Measurements from ENCODE around the gene WARS2. TPM values are rescaled to one million over a fixed set of nuclear protein-coding genes. Genes with fewer than 3 reads are reported as not detected.
"Not testable (repeated sequence)": the region's sequence is repeated elsewhere in the genome, so short reads cannot be mapped to it uniquely, and the experiment has no call there.

Gene WARS2
- total RNA-seq, 2 experiments from 2014 or later, result 28.3 to 30.0 TPM

DNA sequence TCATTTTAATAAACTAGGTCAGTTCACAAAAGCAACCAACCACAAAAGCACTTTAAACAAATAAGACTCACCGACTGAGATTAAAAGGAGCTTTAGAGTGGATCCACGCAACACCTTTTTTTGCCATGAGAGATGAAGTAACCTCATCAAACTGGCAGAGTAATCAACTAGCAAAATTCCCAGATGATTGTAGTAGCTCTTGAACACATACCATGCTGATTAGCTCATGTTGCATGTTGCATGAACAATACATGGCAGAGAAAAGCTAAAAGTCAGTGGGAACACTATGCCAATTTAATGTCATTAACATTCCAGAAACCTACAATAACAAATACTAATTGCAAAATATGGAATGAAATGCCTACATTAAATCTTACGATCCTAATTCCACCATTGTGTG is 4.1 kb downstream of the WARS2 start:
- Mint-ChIP-seq H3K4me3 (no peak overlapping the region), H3K36me3 (ENCODE audit: low read depth) (peaks cover 15% of the 10 kb centered on the region), H3K9me3 (no peaks in the 10 kb centered on the region), H3K27ac (no peak overlapping the region), H3K4me1 (ENCODE audit: low read depth) (peaks cover 6% of the 10 kb centered on the region), H3K27me3 (ENCODE audit: low read depth) (no peaks in the 10 kb centered on the region)
- CTCF ChIA-PET, result no interaction called here
- intact Hi-C loops (cut with micrococcal nuclease), result no loop called here
- DNase-seq, result no peak

DNA sequence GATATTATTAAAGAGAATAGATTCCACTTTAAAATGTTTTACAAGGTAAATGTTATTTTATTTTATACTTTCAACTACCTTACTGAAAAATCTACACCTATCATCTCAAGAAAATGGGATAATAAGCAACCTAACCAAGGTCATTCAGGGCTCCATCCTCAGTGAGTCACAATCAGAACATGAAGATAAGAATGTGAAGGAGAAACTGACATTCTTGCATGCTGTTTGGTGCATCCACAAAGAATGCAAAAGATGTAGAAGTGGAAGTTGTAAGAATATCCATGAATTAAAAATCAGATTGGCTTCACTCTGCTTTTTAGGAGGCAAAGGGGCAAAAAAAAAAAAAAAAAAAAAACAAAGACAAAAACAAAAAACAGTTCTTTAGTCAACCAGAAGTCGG is 6.5 kb downstream of the WARS2 start:
- peaks cover 2% of the 10 kb centered on the region for H3K4me1 Mint-ChIP-seq (ENCODE audit: low read depth)
- H3K36me3 Mint-ChIP-seq (ENCODE audit: low read depth), result peaks cover 23% of the 10 kb centered on the region
- no peaks in the 10 kb centered on the region for H3K27me3 Mint-ChIP-seq (ENCODE audit: low read depth)
- intact Hi-C loops (cut with micrococcal nuclease), result no loop called here
- no peak overlapping the region for H3K27ac Mint-ChIP-seq
- H3K4me3 Mint-ChIP-seq, result no peak overlapping the region
- CTCF ChIA-PET, result no interaction called here
- H3K9me3 Mint-ChIP-seq, result no peaks in the 10 kb centered on the region
- no peak for DNase-seq

DNA sequence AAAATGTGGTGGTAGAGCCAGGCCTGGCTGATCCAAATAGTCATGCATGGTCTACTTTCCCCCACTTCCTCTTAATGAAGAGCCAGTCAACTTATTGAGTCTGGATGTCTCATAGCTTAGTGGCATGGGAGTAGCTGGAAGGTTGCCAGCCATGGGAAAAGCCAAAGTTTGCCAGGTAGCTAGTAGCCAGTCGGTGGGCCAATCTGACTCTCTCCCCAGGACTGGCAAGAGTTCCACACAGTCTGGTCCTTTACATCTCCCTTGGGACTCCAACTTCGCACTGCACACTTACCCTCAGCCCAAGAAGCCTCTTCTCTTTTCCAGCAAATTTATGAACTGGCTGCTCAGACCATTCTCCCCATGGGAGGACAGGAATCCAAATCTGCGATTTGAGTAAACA is 8.3 kb downstream of the WARS2 start:
- Mint-ChIP-seq H3K27me3 (ENCODE audit: low read depth) (no peaks in the 10 kb centered on the region), H3K36me3 (ENCODE audit: low read depth) (peaks cover 29% of the 10 kb centered on the region), H3K4me1 (ENCODE audit: low read depth) (no peaks in the 10 kb centered on the region), H3K27ac (no peak overlapping the region), H3K4me3 (no peak overlapping the region), H3K9me3 (peaks cover 2% of the 10 kb centered on the region)
- CTCF ChIA-PET, result no interaction called here
- intact Hi-C loops (cut with micrococcal nuclease), result no loop called here
- no peak for DNase-seq

DNA sequence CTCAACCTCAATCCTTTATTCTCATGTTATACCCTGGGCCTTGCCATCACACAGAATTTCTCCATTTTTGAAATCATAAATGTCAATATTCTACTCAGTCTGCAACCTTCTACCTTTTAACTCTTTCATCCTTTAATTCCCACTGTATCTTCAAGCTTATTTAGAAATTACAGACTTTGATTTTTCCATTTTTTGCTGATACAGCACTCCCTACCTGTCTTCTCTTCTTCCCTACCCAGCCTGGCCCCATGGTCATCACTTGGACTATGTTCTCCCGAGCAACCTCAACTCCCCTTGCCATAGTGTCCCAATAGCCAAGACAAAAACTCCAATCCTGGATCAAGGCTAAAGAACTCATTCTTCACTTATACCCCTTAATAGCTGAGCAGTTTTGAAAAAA is 14.6 kb downstream of the WARS2 start:
- Mint-ChIP-seq H3K9me3 (peaks cover 14% of the 10 kb centered on the region), H3K27me3 (ENCODE audit: low read depth) (no peaks in the 10 kb centered on the region), H3K4me1 (ENCODE audit: low read depth) (no peaks in the 10 kb centered on the region), H3K4me3 (no peak overlapping the region), H3K36me3 (ENCODE audit: low read depth) (peaks cover 54% of the 10 kb centered on the region), H3K27ac (no peak overlapping the region)
- CTCF ChIA-PET, result no interaction called here
- intact Hi-C loops (cut with micrococcal nuclease), result no loop called here
- DNase-seq, result no peak

DNA sequence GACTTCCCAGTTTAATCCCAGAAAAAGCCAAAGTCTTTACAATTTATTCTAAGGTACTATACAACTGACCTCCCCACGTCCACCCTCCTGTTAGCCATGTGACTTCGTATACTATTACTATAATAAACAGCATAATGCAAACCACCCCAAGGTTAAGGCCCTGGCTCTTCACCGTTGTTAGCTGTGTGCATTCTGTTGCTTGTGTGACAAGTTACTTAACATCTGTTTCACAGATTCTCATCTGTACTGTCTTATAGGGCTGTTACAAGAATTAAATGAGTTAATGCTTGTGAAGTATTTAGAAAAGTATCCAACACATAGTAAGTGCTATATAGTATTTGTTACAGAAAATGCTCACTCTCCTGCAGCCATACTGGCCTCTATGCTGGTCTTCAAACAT is 15.7 kb downstream of the WARS2 start:
- CTCF ChIA-PET, result no interaction called here
- Mint-ChIP-seq H3K27ac (no peak overlapping the region), H3K36me3 (ENCODE audit: low read depth) (peaks cover 59% of the 10 kb centered on the region), H3K4me3 (no peak overlapping the region), H3K9me3 (peaks cover 20% of the 10 kb centered on the region), H3K4me1 (ENCODE audit: low read depth) (no peaks in the 10 kb centered on the region), H3K27me3 (ENCODE audit: low read depth) (no peaks in the 10 kb centered on the region)
- no peak for DNase-seq
- intact Hi-C loops (cut with micrococcal nuclease), result no loop called here

DNA sequence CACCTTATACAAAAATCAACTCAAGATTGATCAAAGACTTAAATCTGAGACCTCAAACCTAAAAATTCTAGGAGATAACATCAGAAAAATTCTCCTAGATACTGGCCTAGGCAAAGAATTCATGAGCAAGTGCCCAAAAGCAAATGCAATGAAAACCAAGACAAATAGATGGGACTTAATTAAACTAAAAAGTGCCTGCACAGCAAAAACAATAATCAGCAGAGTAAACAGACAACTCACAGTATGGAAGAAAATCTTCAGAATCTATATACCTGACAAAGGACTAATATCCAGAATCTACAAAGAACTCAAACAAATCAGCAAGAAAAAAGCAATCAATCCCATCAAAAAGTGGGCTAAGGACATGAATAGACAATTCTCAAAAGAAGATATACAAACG is 18.6 kb downstream of the WARS2 start:
- CTCF ChIA-PET; H3K4me3 Mint-ChIP-seq; DNase-seq; H3K27me3 Mint-ChIP-seq (ENCODE audit: low read depth); H3K4me1 Mint-ChIP-seq (ENCODE audit: low read depth); H3K27ac Mint-ChIP-seq; intact Hi-C loops (cut with micrococcal nuclease): not testable (repeated sequence)
- peaks cover 19% of the 10 kb centered on the region for H3K9me3 Mint-ChIP-seq
- H3K36me3 Mint-ChIP-seq (ENCODE audit: low read depth), result peaks cover 55% of the 10 kb centered on the region

DNA sequence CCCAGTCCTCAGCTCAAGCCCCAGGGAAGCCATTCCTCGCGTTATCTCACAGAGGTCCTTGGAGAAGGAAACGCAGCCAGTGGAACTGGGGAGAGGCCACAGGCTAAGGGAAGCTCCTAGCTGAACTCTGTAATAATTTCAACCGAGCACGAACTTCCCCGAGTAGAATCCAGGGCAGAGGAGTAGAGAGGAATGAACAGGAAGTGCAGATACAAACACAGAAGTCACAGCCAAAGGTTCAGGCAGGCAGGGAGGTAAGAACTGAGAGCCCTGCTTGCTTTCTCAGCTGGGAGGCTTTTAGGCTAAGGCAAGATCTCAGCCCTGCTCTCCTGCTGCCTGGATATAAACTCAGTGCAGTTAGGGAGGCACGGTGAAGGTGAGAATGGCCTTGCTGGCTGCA is 23.7 kb downstream of the WARS2 start:
- Mint-ChIP-seq H3K27ac (no peak overlapping the region), H3K27me3 (ENCODE audit: low read depth) (no peaks in the 10 kb centered on the region), H3K9me3 (peaks cover 12% of the 10 kb centered on the region), H3K36me3 (ENCODE audit: low read depth) (peaks cover 44% of the 10 kb centered on the region), H3K4me3 (no peak overlapping the region), H3K4me1 (ENCODE audit: low read depth) (peaks cover 2% of the 10 kb centered on the region)
- CTCF ChIA-PET, result no interaction called here
- no peak for DNase-seq
- intact Hi-C loops (cut with micrococcal nuclease), result no loop called here

DNA sequence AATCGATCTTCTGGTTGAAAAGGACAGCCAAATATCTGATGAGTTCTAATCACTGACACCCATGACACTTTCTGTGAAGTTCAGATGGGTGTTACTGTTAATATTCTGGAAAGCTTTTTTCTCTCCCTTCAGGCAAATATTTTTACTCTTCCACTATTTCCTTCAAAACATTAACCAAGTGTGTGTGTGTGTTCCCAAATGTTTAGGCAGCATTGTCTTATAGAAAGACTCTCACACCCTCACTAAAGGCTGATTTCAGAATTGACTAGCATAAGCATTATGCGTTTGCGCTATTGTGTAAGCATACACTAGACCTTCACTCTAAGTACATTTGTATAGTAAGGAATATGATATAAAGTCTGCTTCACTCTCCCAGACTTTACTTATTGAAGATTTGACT is 24.7 kb downstream of the WARS2 start:
- peaks cover 2% of the 10 kb centered on the region for H3K4me1 Mint-ChIP-seq (ENCODE audit: low read depth)
- no peak overlapping the region for H3K27ac Mint-ChIP-seq
- peaks cover 42% of the 10 kb centered on the region for H3K36me3 Mint-ChIP-seq (ENCODE audit: low read depth)
- intact Hi-C loops (cut with micrococcal nuclease), result no loop called here
- no peaks in the 10 kb centered on the region for H3K27me3 Mint-ChIP-seq (ENCODE audit: low read depth)
- CTCF ChIA-PET, result no interaction called here
- H3K9me3 Mint-ChIP-seq, result peaks cover 10% of the 10 kb centered on the region
- DNase-seq, result no peak
- H3K4me3 Mint-ChIP-seq, result no peak overlapping the region

DNA sequence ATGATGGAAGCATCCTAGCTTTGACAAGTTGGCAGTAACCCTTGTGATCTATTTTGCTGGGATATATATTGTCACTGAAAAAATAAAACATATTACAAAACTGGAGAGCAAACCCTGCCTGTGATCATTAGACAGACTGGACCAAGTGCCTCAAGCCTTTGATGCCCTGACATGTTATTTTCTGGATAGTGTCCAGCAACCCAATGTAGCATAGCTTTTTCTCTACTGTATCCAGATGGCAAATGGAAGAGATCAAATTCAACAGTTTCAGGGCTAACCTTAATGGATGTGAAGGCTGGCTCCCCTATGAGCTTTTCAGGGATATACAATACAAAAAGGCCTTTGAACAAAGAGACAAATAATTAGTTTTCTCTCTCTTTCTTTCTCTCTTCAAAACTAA is 25.1 kb downstream of the WARS2 start:
- Mint-ChIP-seq H3K4me3 (no peak overlapping the region), H3K27ac (no peak overlapping the region), H3K4me1 (ENCODE audit: low read depth) (peaks cover 2% of the 10 kb centered on the region), H3K27me3 (ENCODE audit: low read depth) (no peaks in the 10 kb centered on the region), H3K9me3 (peaks cover 10% of the 10 kb centered on the region), H3K36me3 (ENCODE audit: low read depth) (peaks cover 43% of the 10 kb centered on the region)
- intact Hi-C loops (cut with micrococcal nuclease), result no loop called here
- CTCF ChIA-PET, result no interaction called here
- no peak for DNase-seq

DNA sequence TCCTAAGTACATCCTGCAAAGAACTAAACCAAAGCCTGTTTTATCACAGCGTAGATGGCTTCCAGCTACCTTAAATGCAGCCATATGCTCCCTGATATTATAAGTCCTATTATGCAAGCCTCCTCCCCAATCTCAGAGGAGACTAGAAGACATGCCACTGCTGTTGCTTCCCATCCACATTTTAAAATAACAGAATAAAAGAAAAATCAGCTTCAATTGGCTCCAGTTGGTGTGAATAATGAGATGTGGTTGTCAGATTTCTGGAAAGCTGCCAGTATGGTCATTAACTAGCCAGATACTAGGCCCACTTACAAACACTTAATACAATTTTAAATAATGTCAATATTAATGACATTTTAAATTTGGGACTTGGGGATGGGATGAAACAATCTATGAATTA is 25.7 kb downstream of the WARS2 start:
- CTCF ChIA-PET, result no interaction called here
- H3K27me3 Mint-ChIP-seq (ENCODE audit: low read depth), result no peaks in the 10 kb centered on the region
- DNase-seq, result no peak
- intact Hi-C loops (cut with micrococcal nuclease), result no loop called here
- H3K36me3 Mint-ChIP-seq (ENCODE audit: low read depth), result peaks cover 38% of the 10 kb centered on the region
- H3K4me3 Mint-ChIP-seq, result no peak overlapping the region
- H3K9me3 Mint-ChIP-seq, result peaks cover 7% of the 10 kb centered on the region
- H3K27ac Mint-ChIP-seq, result no peak overlapping the region
- H3K4me1 Mint-ChIP-seq (ENCODE audit: low read depth), result peaks cover 2% of the 10 kb centered on the region

DNA sequence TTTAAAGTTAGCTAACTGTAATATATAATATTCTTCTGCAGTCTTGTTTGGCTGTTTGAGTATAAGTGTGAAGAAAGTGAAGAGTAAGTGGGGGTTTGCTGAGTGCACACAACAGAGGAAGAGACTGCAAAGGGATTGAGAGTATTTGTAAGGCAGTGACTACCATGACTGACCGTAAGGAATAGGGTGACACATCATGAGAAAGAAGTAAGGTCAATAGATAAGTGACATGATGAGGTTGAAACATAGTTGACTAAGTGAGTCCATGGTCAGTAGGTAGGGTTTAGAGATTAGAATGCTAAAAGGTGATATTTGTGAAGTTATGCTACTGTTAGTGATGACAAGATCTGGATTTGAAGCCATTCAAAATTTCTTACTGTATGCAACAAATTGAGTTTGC is 27.7 kb downstream of the WARS2 start:
- intact Hi-C loops (cut with micrococcal nuclease), result no loop called here
- H3K4me1 Mint-ChIP-seq (ENCODE audit: low read depth), result peaks cover 1% of the 10 kb centered on the region
- H3K36me3 Mint-ChIP-seq (ENCODE audit: low read depth), result peaks cover 33% of the 10 kb centered on the region
- no peak overlapping the region for H3K27ac Mint-ChIP-seq
- H3K4me3 Mint-ChIP-seq, result no peak overlapping the region
- no peak for DNase-seq
- no peaks in the 10 kb centered on the region for H3K27me3 Mint-ChIP-seq (ENCODE audit: low read depth)
- H3K9me3 Mint-ChIP-seq, result peaks cover 5% of the 10 kb centered on the region
- CTCF ChIA-PET, result interaction anchor here (0.5 kb wide), 1 partner anchor 74 kb away, joined by 3 read pairs; no protein-coding TSS in a partner anchor

DNA sequence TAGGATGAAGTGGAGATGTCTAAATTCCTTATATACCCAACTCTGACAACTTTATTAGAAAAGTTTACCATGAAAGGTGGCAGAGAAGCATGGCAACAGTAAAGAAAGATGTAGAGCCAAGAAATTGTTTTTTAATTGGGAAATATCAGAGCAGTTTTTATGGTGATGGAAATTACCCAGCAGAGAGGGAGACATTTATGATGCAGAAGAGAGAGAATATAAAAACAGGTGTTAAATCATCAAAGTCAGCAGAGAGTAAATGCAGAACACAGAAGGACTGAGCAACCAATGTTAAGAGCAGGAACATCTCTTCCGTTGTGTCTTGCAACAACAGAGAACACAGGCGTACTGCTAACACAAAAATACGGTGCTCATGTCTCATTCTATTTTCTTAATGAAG is 28.2 kb downstream of the WARS2 start:
- intact Hi-C loops (cut with micrococcal nuclease), result no loop called here
- Mint-ChIP-seq H3K4me1 (ENCODE audit: low read depth) (no peaks in the 10 kb centered on the region), H3K4me3 (no peak overlapping the region), H3K27ac (no peak overlapping the region), H3K36me3 (ENCODE audit: low read depth) (peaks cover 32% of the 10 kb centered on the region), H3K27me3 (ENCODE audit: low read depth) (no peaks in the 10 kb centered on the region), H3K9me3 (peaks cover 11% of the 10 kb centered on the region)
- CTCF ChIA-PET, result no interaction called here
- DNase-seq, result no peak

DNA sequence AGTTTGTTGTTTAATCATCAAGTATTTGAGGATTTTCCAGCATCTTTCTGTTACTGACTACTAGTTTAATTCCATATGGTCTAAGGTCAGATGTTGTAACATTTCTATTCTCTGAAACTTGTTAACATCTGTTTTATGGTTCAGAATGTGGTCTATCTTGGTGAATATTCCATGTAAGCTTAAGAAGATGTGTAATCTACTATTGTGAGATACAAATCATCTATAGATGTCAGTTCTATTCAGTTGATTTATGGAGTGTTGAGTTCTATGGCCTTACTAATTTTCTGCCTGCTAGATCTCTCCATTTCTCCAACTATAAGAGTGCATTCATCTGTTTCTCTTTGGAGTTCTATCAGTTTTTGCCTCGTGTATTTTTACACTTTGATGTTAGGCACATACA is 31.5 kb downstream of the WARS2 start:
- CTCF ChIA-PET, result no interaction called here
- Mint-ChIP-seq H3K27ac (no peak overlapping the region), H3K4me3 (no peak overlapping the region), H3K36me3 (ENCODE audit: low read depth) (peaks cover 34% of the 10 kb centered on the region), H3K27me3 (ENCODE audit: low read depth) (no peaks in the 10 kb centered on the region), H3K4me1 (ENCODE audit: low read depth) (no peaks in the 10 kb centered on the region), H3K9me3 (peaks cover 16% of the 10 kb centered on the region)
- intact Hi-C loops (cut with micrococcal nuclease), result no loop called here
- DNase-seq, result no peak

DNA sequence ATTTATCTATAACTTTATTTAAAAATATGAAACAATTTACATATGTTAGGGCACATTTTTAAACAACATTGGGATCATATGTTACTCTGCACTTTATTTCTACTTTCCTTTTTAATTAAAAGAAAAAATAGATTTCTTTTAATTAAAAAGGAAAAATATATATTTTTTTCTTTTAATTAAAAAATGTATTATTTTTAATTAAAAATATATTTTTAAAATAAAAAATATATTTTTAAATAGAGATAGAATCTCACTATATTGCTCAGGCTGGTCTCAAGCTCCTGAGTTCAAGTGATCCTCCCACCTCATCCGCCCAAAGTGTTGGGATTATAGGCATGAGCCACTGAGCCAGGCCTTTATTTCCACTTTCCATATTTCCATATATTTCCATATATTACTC is 36.7 kb downstream of the WARS2 start:
- Mint-ChIP-seq H3K9me3 (peaks cover 17% of the 10 kb centered on the region), H3K27ac (no peak overlapping the region), H3K27me3 (ENCODE audit: low read depth) (no peaks in the 10 kb centered on the region), H3K4me3 (no peak overlapping the region), H3K4me1 (ENCODE audit: low read depth) (no peaks in the 10 kb centered on the region), H3K36me3 (ENCODE audit: low read depth) (peaks cover 23% of the 10 kb centered on the region)
- CTCF ChIA-PET, result no interaction called here
- no peak for DNase-seq
- intact Hi-C loops (cut with micrococcal nuclease), result no loop called here

Data from activated naive CD4-positive, alpha-beta T cell treated with anti-CD3 and anti-CD28 coated beads for 36 hours (primary cell).